OCI-LY7 (cell line): ENCODE data around the gene ZNF276. TPM values are rescaled to one million over a fixed set of nuclear protein-coding genes. Genes with fewer than 3 reads are reported as not detected.
"Not testable (repeated sequence)": the region's sequence is repeated elsewhere in the genome, so short reads cannot be mapped to it uniquely, and the experiment has no call there.

ENCODE experiments used
- BruUV-seq: library from RNA; stranded (reverse); fragments of 400-500 nt; replicated peaks from 2 replicates; lab custom pipeline; 2021; lab: Mats Ljungman, UMichigan
- CTCF ChIA-PET: fragments of 300-600 bp; sonication (Branson Sonifier 250); formaldehyde crosslinking; loops from one replicate; lab custom pipeline; 2022; ENCODE audit warnings: antibody characterized with exemption; ENCODE audit not compliant: unreplicated experiment; lab: Charles Lee
- POLR2A ChIA-PET: fragments of 300-600 bp; sonication (Branson Sonifier 250); formaldehyde crosslinking; loops from one replicate; lab custom pipeline; 2022; ENCODE audit warnings: antibody characterized with exemption; lab: Charles Lee
- DNase-seq: peaks from one replicate; pipeline ENCODE4 v3.0.0-alpha.2; 2015; ENCODE audit warnings: low spot score
- H2AFZ ChIP-seq: fragments of 200-600 bp; sonication (generic), shearing (Covaris generic); 2 replicates; pipeline ENCODE4 v1.6.1; 2014; ENCODE audit warnings: mild to moderate bottlenecking, antibody characterized with exemption, low read length, moderate library complexity
- H3K27ac ChIP-seq: fragments of 200-600 bp; sonication (generic); 2 replicates; pipeline ENCODE4 v1.5.1; 2014; ENCODE audit warnings: mixed run types, low read depth, mild to moderate bottlenecking, moderate library complexity, low read length, inconsistent platforms; ENCODE audit not compliant: poor library complexity, severe bottlenecking
- H3K36me3 ChIP-seq: fragments of 200-600 bp; sonication (generic); 2 replicates; pipeline ENCODE4 v1.6.1; 2014; ENCODE audit warnings: mild to moderate bottlenecking, antibody characterized with exemption, low read length, moderate library complexity, mixed read lengths; ENCODE audit not compliant: insufficient read depth
- H3K4me1 ChIP-seq: fragments of 200-600 bp; sonication (generic); 2 replicates; pipeline ENCODE4 v1.5.1; 2014; ENCODE audit warnings: mild to moderate bottlenecking, low read length; ENCODE audit not compliant: insufficient read depth, poor library complexity, severe bottlenecking
- H3K4me2 ChIP-seq: fragments of 200-600 bp; sonication (generic); 2 replicates; pipeline ENCODE4 v1.6.1; 2014; ENCODE audit warnings: mild to moderate bottlenecking, low read length
- H3K4me3 ChIP-seq: fragments of 200-600 bp; sonication (generic); 2 replicates; pipeline ENCODE4 v1.5.1; 2014; ENCODE audit warnings: mild to moderate bottlenecking, low read depth, low read length; ENCODE audit not compliant: poor library complexity, severe bottlenecking
- H3K79me2 ChIP-seq: fragments of 200-600 bp; sonication (generic); 2 replicates; pipeline ENCODE4 v1.6.1; 2016; ENCODE audit warnings: low read depth, mild to moderate bottlenecking, low read length, moderate library complexity, mixed read lengths; ENCODE audit not compliant: insufficient read depth
- H3K9me2 ChIP-seq: fragments of 200-600 bp; sonication (generic); 2 replicates; pipeline ENCODE4 v1.6.1; 2016; ENCODE audit warnings: mild to moderate bottlenecking, low read length, mixed read lengths; ENCODE audit not compliant: insufficient read depth
- H3K9me3 ChIP-seq: fragments of 200-600 bp; sonication (generic); 2 replicates; pipeline ENCODE4 v1.6.1; 2014; ENCODE audit warnings: mild to moderate bottlenecking, mixed run types, low read length, mixed read lengths
- H4K20me1 ChIP-seq: fragments of 200-600 bp; sonication (generic); 2 replicates; pipeline ENCODE4 v1.6.1; 2014; ENCODE audit warnings: mild to moderate bottlenecking, antibody characterized with exemption, low read length, moderate library complexity, mixed read lengths; ENCODE audit not compliant: insufficient read depth
- EZH2phosphoT487 ChIP-seq: fragments of 200-600 bp; sonication (generic); IDR thresholded peaks from 2 replicates; pipeline ENCODE4 v1.6.1; 2018; ENCODE audit warnings: low read depth, borderline replicate concordance, mild to moderate bottlenecking, mixed run types, antibody characterized with exemption, low read length, moderate library complexity, mixed read lengths
- intact Hi-C: fragments of 100-400 bp; cut with micrococcal nuclease; formaldehyde crosslinking; loops from one replicate; pipeline ENCODE4 v1.10.0; 2022; ENCODE audit not compliant: unreplicated experiment
- total RNA-seq, 2 experiments: library from RNA; depleted of rRNA in 1 of 2; stranded (reverse); fragments of >200 nt in 1 of 2; shearing (Covaris generic) in 1 of 2; gene quantifications; 2 replicates each; pipeline ENCODE4 v1.2.3, GENCODE V29; 2014 to 2022
- TF ChIP-seq, protein P1 (sequence below): fragments of 200-600 bp; sonication (generic); conservative IDR thresholded peaks from 2 replicates; pipeline ENCODE4 v1.5.1; 2014; ENCODE audit warnings: mild to moderate bottlenecking, antibody characterized with exemption, low read length, moderate library complexity, mixed read lengths

Gene ZNF276
- total RNA-seq, 2 experiments from 2014 or later, result 27.4 to 30.8 TPM

DNA sequence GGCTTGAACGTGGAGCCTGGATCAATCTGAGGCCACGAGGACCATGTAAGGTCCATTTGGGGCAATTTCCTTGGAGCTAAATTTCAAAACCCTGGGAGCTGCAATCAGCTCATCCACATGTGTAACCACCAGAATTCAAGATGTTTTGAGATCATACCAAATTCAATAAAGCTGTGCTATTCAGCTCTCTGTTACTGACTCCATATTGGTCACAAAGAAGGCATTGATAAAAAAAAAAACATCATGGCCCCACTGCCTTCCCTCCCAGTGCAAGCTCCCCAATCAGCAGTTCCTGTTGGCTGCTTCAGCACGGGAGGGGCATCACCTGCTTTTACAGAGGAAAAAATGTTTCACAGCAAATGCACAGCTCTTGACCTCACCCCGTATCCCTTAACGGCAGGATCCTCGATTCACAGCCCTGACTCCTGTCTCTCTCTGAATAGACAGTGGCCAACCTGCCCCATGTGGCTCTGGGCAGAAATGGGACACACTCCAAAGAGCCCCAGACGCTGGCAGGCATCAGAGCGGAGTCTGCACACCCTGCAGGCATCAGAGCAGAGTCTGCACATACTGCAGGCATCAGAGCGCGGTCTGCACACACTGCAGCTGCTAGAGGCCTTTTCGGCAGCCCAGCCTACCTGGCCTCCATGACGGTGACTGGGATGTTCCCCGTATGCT is 58.0 kb downstream of the ZNF276 start:
- no peaks in the 10 kb centered on the region for H3K9me2 ChIP-seq
- ChIA-PET POLR2A (interaction anchor here (0.5 kb wide), 1 partner anchor 61 kb away, joined by 6 read pairs; no protein-coding TSS in a partner anchor), CTCF (no interaction called here)
- no peaks in the 10 kb centered on the region; the same call in 1 of the 2 replicates for H3K79me2 ChIP-seq
- no TSS peak for BruUV-seq
- no peaks in the 10 kb centered on the region for H3K4me1 ChIP-seq
- peaks cover 97% of the 10 kb centered on the region for H3K36me3 ChIP-seq
- DNase-seq, result no peak
- H4K20me1 ChIP-seq, result no peaks in the 10 kb centered on the region
- H3K27ac ChIP-seq, result no peak overlapping the region
- no peak overlapping the region for H2AFZ ChIP-seq
- H3K4me3 ChIP-seq, result no peak overlapping the region
- H3K4me2 ChIP-seq, result no peak overlapping the region
- TF ChIP-seq, protein P1, sequence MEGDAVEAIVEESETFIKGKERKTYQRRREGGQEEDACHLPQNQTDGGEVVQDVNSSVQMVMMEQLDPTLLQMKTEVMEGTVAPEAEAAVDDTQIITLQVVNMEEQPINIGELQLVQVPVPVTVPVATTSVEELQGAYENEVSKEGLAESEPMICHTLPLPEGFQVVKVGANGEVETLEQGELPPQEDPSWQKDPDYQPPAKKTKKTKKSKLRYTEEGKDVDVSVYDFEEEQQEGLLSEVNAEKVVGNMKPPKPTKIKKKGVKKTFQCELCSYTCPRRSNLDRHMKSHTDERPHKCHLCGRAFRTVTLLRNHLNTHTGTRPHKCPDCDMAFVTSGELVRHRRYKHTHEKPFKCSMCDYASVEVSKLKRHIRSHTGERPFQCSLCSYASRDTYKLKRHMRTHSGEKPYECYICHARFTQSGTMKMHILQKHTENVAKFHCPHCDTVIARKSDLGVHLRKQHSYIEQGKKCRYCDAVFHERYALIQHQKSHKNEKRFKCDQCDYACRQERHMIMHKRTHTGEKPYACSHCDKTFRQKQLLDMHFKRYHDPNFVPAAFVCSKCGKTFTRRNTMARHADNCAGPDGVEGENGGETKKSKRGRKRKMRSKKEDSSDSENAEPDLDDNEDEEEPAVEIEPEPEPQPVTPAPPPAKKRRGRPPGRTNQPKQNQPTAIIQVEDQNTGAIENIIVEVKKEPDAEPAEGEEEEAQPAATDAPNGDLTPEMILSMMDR, result no peak
- TF ChIP-seq EZH2phosphoT487, result no peak
- no peaks in the 10 kb centered on the region for H3K9me3 ChIP-seq
- intact Hi-C loops, result no loop called here

DNA sequence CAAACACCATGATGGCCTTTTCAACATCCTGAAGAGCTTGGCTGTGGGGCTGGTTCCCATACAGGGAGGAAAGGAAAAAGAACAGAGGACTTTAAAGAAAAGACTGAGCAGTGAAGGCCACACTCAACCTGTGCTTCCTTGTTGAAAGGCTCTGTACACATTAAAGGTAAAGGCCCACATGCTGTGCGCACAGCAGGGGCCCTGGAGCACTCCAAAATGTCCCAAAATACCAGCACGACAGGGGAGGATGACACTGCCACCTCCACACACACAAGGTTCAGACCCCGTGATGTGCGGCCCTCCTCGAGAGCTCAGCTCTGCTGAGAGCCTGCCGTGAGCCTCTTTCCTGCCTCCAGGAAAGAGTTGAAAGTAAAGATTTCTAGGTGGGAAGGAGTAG is 58.6 kb downstream of the ZNF276 start:
- H3K4me3 ChIP-seq, result no peak overlapping the region
- ChIA-PET POLR2A (no interaction called here), CTCF (no interaction called here)
- no peaks in the 10 kb centered on the region for H4K20me1 ChIP-seq
- intact Hi-C loops, result no loop called here
- H2AFZ ChIP-seq, result no peak overlapping the region
- H3K79me2 ChIP-seq, result no peaks in the 10 kb centered on the region; the same call in 1 of the 2 replicates
- no peak overlapping the region for H3K4me2 ChIP-seq
- no TSS peak for BruUV-seq
- peaks cover 97% of the 10 kb centered on the region for H3K36me3 ChIP-seq
- no peaks in the 10 kb centered on the region for H3K4me1 ChIP-seq
- H3K9me3 ChIP-seq, result no peaks in the 10 kb centered on the region
- DNase-seq, result no peak
- H3K9me2 ChIP-seq, result no peaks in the 10 kb centered on the region
- H3K27ac ChIP-seq, result no peak overlapping the region
- TF ChIP-seq, protein P1, result no peak
- TF ChIP-seq EZH2phosphoT487, result no peak

DNA sequence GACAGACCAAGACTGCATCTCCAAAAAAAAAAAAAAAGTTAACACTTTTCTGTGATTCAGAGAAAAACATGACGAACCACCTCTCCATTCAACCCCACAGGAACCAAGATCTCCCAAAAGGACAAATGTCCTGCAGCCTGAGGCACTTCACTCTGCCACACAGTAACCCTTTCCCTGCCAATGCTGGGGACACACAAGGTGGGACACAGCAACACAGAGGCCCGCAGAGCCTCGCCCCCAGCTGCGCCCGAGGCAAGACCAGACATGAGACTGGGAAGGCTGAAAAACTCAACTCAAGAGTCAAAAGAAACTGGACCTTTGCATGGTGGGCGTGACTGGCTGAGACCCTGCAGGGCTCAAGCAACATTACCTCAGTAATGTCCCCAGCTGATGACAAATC is 61.2 kb downstream of the ZNF276 start:
- H3K27ac ChIP-seq, result no peak overlapping the region
- BruUV-seq, result no TSS peak
- intact Hi-C loops, result no loop called here
- H2AFZ ChIP-seq, result no peak overlapping the region
- H3K36me3 ChIP-seq, result peaks cover 98% of the 10 kb centered on the region
- no peak overlapping the region for H3K4me3 ChIP-seq
- H3K79me2 ChIP-seq, result peaks cover 5% of the 10 kb centered on the region; the same call in 1 of the 2 replicates
- peaks cover 6% of the 10 kb centered on the region; the same call in 1 of the 2 replicates for H4K20me1 ChIP-seq
- no peaks in the 10 kb centered on the region for H3K9me3 ChIP-seq
- H3K4me2 ChIP-seq, result no peak overlapping the region
- H3K9me2 ChIP-seq, result no peaks in the 10 kb centered on the region
- TF ChIP-seq, protein P1, result no peak
- no peak for TF ChIP-seq EZH2phosphoT487
- CTCF ChIA-PET, result no interaction called here
- no peaks in the 10 kb centered on the region for H3K4me1 ChIP-seq
- no peak for DNase-seq
- POLR2A ChIA-PET, result no interaction called here

DNA sequence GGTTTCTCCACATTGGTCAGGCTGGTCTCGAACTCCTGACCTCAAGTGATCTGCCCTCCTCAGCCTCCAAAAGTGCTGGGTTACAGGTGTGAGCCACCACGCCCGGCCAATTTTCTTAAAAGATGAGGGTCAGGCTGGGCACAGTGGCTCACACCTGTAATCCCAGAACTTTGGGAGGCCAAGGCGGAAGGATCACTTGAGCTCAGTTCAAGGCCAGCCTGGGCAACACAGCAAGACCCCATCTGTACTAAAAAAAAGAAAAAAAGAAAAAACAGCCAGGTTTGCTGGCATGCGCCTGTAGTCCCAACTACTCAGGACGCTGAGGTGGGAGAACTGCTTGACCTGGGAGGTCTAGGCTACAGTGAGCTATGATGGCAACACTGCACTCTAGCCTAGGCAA is 62.6 kb downstream of the ZNF276 start:
- H3K4me3 ChIP-seq, DNase-seq, intact Hi-C loops, H3K9me2 ChIP-seq, CTCF ChIA-PET, H4K20me1 ChIP-seq, H3K27ac ChIP-seq, H3K4me2 ChIP-seq, BruUV-seq, H2AFZ ChIP-seq, H3K4me1 ChIP-seq, POLR2A ChIA-PET, H3K9me3 ChIP-seq: not testable (repeated sequence)
- H3K79me2 ChIP-seq, result peaks cover 16% of the 10 kb centered on the region; the same call in 1 of the 2 replicates
- peaks cover 98% of the 10 kb centered on the region for H3K36me3 ChIP-seq
